HepG2 (cell line): ENCODE data around the gene CCND1. TPM values are rescaled to one million over a fixed set of nuclear protein-coding genes. Genes with fewer than 3 reads are reported as not detected.

Experiments used
- EP300 ChIP-seq, 3 experiments: sonication (generic) in 1 of 3; formaldehyde crosslinking in 1 of 3; IDR thresholded peaks; 2 replicates each; pipeline versions ENCODE4 v1.5.1 to v1.6.1; 2011 to 2020; ENCODE audit warnings: low read depth in 2 of 3, low read length in 2 of 3, borderline replicate concordance in 1 of 3, improper control_type of control experiment in 1 of 3, mild to moderate bottlenecking in 1 of 3, missing genetic modification reagents in 1 of 3, moderate library complexity in 1 of 3
- ETV6 ChIP-seq: sonication (generic); formaldehyde crosslinking; conservative IDR thresholded peaks from 2 replicates; pipeline ENCODE4 v1.4.0; 2020; ENCODE audit warnings: missing genetic modification reagents
- HHEX ChIP-seq: IDR thresholded peaks from 2 replicates; pipeline ENCODE4 v1.6.1; 2016; ENCODE audit warnings: control low read depth
- NPAS2 ChIP-seq: sonication (generic); formaldehyde crosslinking; IDR thresholded peaks from 2 replicates; pipeline ENCODE4 v1.8.0; 2022; ENCODE audit warnings: mild to moderate bottlenecking, missing genetic modification reagents, borderline replicate concordance
- SALL2 ChIP-seq: sonication (generic); formaldehyde crosslinking; IDR thresholded peaks from 2 replicates; pipeline ENCODE4 v1.8.1; 2023; ENCODE audit warnings: mild to moderate bottlenecking, missing genetic modification reagents, inconsistent platforms
- SRY ChIP-seq: sonication (generic); formaldehyde crosslinking; IDR thresholded peaks from 2 replicates; pipeline ENCODE4 v1.8.0; 2022; ENCODE audit warnings: mild to moderate bottlenecking, missing genetic modification reagents
- TARDBP ChIP-seq: sonication (generic); formaldehyde crosslinking; IDR thresholded peaks from 2 replicates; pipeline ENCODE4 v1.8.0; 2022; ENCODE audit warnings: mild to moderate bottlenecking, missing genetic modification reagents
- ZKSCAN8 ChIP-seq: IDR thresholded peaks from 2 replicates; pipeline ENCODE4 v1.6.1; 2016; ENCODE audit warnings: borderline replicate concordance, missing genetic modification reagents, missing compliant biosample characterization
- ZNF205 ChIP-seq: IDR thresholded peaks from 2 replicates; pipeline ENCODE4 v1.6.1; 2018; ENCODE audit warnings: missing biosample characterization, missing genetic modification reagents
- ZNF607 ChIP-seq: sonication (generic); formaldehyde crosslinking; IDR thresholded peaks from 2 replicates; pipeline ENCODE4 v1.5.1; 2020; ENCODE audit warnings: missing genetic modification reagents, mild to moderate bottlenecking, borderline replicate concordance
- ZNF709 ChIP-seq: sonication (generic); formaldehyde crosslinking; IDR thresholded peaks from 2 replicates; pipeline ENCODE4 v1.5.0; 2020; ENCODE audit warnings: mild to moderate bottlenecking, missing genetic modification reagents
- ZZZ3 ChIP-seq: sonication (generic); formaldehyde crosslinking; IDR thresholded peaks from 2 replicates; pipeline ENCODE4 v1.4.0; 2020; ENCODE audit warnings: missing genetic modification reagents, mild to moderate bottlenecking, borderline replicate concordance
- polyA plus RNA-seq, 8 experiments: library from polyadenylated mRNA; depleted of rRNA in 3 of 8; stranded (reverse) in 7 of 8; unstranded in 1 of 8; fragments of >200 nt; fragmentation: Illumina TruSeq in 4 of 8; extraction: Trizol in 4 of 8; gene quantifications; 2 replicates each; pipeline versions ENCODE4 v1.2.1 to v1.2.3, GENCODE V29; 2011 to 2016; ENCODE audit warnings: low read depth in 4 of 8, missing spikeins in 1 of 8, mixed read lengths in 1 of 8; ENCODE audit not compliant: insufficient read depth in 1 of 8
- total RNA-seq, 5 experiments: library from RNA; depleted of rRNA; stranded (reverse); fragments of >200 nt; fragmentation: Illumina TruSeq; extraction: Trizol; gene quantifications; 2 replicates each; pipeline ENCODE4 v1.2.3, GENCODE V29; 2016; ENCODE audit warnings: low read depth in 1 of 5
- TF ChIP-seq, protein P1 (sequence below): sonication (generic); formaldehyde crosslinking; IDR thresholded peaks from one replicate; pipeline ENCODE4 v1.5.1; 2020; ENCODE audit warnings: mild to moderate bottlenecking, missing genetic modification reagents; ENCODE audit errors: not compliant biosample characterization
- TF ChIP-seq, protein P2 (sequence below): sonication (generic); formaldehyde crosslinking; IDR thresholded peaks from 2 replicates; pipeline ENCODE4 v1.4.0; 2020; ENCODE audit warnings: mild to moderate bottlenecking, missing genetic modification reagents
- TF ChIP-seq, protein P3 (sequence below): sonication (generic); formaldehyde crosslinking; IDR thresholded peaks from 2 replicates; pipeline ENCODE4 v1.4.0; 2020; ENCODE audit warnings: missing genetic modification reagents
- TF ChIP-seq, protein P4 (sequence below): sonication (generic); formaldehyde crosslinking; IDR thresholded peaks from 2 replicates; pipeline ENCODE4 v1.4.0; 2020; ENCODE audit warnings: missing genetic modification reagents, borderline replicate concordance

The CCND1 gene
- total and polyA plus RNA-seq, 2 of the 13 experiments (the other 11 are each of a cell fraction or from before 2014, with no cell fraction given) = 107 to 136 TPM

DNA sequence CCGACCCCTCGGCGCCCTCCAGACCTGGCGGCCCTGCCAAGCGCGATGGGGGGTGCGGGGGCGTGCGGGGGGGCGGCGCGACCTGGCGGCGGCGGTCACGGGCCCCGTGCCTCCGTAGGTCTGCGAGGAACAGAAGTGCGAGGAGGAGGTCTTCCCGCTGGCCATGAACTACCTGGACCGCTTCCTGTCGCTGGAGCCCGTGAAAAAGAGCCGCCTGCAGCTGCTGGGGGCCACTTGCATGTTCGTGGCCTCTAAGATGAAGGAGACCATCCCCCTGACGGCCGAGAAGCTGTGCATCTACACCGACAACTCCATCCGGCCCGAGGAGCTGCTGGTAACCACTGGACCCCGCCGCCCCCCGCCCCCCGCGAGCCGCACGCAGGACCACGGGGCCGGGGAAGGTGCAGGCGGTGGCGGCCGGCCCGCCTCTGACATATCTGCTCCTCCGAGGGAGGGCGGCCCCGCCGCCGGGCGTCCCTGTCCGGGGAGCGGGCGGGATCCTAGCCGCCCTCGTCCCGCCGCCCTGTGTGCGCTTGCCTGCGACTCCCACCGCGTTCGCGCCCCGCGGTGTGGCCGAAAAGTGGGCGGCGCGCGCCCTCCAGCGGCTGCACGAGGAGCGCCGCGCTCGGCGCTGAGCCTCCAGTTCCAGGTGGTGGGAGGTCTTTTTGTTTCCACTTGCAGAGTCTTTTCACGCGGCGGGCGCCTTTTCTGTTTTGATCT lies 2.1 kb downstream of the CCND1 start (continued):
- TF ChIP-seq, protein P1, sequence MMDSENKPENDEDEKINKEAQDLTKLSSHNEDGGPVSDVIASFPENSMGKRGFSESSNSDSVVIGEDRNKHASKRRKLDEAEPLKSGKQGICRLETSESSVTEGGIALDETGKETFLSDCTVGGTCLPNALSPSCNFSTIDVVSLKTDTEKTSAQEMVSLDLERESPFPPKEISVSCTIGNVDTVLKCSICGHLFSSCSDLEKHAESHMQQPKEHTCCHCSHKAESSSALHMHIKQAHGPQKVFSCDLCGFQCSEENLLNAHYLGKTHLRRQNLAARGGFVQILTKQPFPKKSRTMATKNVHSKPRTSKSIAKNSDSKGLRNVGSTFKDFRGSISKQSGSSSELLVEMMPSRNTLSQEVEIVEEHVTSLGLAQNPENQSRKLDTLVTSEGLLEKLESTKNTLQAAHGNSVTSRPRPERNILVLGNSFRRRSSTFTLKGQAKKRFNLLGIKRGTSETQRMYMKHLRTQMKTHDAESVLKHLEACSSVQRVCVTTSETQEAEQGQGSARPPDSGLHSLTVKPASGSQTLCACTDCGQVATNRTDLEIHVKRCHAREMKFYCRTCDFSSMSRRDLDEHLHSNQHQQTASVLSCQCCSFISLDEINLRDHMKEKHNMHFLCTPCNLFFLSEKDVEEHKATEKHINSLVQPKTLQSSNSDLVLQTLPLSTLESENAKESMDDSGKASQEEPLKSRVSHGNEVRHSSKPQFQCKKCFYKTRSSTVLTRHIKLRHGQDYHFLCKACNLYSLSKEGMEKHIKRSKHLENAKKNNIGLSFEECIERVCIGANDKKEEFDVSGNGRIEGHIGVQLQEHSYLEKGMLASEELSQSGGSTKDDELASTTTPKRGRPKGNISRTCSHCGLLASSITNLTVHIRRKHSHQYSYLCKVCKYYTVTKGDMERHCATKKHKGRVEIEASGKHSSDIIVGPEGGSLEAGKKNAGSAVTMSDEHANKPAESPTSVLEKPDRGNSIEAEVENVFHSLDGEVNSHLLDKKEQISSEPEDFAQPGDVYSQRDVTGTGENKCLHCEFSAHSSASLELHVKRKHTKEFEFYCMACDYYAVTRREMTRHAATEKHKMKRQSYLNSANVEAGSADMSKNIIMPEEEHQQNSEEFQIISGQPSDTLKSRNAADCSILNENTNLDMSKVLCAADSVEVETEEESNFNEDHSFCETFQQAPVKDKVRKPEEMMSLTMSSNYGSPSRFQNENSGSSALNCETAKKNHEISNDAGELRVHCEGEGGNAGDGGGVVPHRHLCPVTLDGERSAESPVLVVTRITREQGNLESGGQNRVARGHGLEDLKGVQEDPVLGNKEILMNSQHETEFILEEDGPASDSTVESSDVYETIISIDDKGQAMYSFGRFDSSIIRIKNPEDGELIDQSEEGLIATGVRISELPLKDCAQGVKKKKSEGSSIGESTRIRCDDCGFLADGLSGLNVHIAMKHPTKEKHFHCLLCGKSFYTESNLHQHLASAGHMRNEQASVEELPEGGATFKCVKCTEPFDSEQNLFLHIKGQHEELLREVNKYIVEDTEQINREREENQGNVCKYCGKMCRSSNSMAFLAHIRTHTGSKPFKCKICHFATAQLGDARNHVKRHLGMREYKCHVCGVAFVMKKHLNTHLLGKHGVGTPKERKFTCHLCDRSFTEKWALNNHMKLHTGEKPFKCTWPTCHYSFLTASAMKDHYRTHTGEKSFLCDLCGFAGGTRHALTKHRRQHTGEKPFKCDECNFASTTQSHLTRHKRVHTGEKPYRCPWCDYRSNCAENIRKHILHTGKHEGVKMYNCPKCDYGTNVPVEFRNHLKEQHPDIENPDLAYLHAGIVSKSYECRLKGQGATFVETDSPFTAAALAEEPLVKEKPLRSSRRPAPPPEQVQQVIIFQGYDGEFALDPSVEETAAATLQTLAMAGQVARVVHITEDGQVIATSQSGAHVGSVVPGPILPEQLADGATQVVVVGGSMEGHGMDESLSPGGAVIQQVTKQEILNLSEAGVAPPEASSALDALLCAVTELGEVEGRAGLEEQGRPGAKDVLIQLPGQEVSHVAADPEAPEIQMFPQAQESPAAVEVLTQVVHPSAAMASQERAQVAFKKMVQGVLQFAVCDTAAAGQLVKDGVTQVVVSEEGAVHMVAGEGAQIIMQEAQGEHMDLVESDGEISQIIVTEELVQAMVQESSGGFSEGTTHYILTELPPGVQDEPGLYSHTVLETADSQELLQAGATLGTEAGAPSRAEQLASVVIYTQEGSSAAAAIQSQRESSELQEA (CRISPR knock-in tag) = peak; percentile 27
- TF ChIP-seq TARDBP (peak; percentile 35; the same call in 1 of the 2 replicates), HHEX (CRISPR knock-in tag) (no peak), ZZZ3 (CRISPR knock-in tag) (0 out of 2 replicates have a peak, but pooled peaks have one; percentile 16), ETV6 (CRISPR knock-in tag) (0 out of 2 replicates have a peak, but pooled peaks have one; percentile 30), SALL2 (CRISPR knock-in tag) (no peak; the same call in 1 of the 2 replicates), EP300 (IDR thresholded peaks at IDR 0.05; ENCODE audit: low read depth in 2 of 2, low read length in 2 of 2) (no peak), EP300 (CRISPR knock-in tag; IDR thresholded peaks at IDR 0.05; ENCODE audit: borderline replicate concordance) (no peak), NPAS2 (CRISPR knock-in tag) (no peak), SRY (peak; percentile 70; the same call in 1 of the 2 replicates), ZNF205 (CRISPR knock-in tag) (peak; percentile 50; the same call in 1 of the 2 replicates), ZNF709 (CRISPR knock-in tag) (0 out of 2 replicates have a peak, but pooled peaks have one; percentile 13), ZKSCAN8 (CRISPR knock-in tag) (no peak), ZNF607 (CRISPR knock-in tag) (no peak; the same call in 1 of the 2 replicates)
- TF ChIP-seq, protein P2, sequence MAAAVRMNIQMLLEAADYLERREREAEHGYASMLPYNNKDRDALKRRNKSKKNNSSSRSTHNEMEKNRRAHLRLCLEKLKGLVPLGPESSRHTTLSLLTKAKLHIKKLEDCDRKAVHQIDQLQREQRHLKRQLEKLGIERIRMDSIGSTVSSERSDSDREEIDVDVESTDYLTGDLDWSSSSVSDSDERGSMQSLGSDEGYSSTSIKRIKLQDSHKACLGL (CRISPR knock-in tag) = peak; percentile 33; the same call in 1 of the 2 replicates
- TF ChIP-seq, protein P3, sequence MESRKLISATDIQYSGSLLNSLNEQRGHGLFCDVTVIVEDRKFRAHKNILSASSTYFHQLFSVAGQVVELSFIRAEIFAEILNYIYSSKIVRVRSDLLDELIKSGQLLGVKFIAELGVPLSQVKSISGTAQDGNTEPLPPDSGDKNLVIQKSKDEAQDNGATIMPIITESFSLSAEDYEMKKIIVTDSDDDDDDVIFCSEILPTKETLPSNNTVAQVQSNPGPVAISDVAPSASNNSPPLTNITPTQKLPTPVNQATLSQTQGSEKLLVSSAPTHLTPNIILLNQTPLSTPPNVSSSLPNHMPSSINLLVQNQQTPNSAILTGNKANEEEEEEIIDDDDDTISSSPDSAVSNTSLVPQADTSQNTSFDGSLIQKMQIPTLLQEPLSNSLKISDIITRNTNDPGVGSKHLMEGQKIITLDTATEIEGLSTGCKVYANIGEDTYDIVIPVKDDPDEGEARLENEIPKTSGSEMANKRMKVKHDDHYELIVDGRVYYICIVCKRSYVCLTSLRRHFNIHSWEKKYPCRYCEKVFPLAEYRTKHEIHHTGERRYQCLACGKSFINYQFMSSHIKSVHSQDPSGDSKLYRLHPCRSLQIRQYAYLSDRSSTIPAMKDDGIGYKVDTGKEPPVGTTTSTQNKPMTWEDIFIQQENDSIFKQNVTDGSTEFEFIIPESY (CRISPR knock-in tag) = peak; percentile 18; the same call in 1 of the 2 replicates
- TF ChIP-seq, protein P4, sequence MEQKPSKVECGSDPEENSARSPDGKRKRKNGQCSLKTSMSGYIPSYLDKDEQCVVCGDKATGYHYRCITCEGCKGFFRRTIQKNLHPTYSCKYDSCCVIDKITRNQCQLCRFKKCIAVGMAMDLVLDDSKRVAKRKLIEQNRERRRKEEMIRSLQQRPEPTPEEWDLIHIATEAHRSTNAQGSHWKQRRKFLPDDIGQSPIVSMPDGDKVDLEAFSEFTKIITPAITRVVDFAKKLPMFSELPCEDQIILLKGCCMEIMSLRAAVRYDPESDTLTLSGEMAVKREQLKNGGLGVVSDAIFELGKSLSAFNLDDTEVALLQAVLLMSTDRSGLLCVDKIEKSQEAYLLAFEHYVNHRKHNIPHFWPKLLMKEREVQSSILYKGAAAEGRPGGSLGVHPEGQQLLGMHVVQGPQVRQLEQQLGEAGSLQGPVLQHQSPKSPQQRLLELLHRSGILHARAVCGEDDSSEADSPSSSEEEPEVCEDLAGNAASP (CRISPR knock-in tag) = 0 out of 2 replicates have a peak, but pooled peaks have one; percentile 38
